Endometrial microvascular endothelial cells (primary cell): Measurements from ENCODE around the gene PLEKHG5. TPM values are rescaled to one million over a fixed set of nuclear protein-coding genes. Genes with fewer than 3 reads are reported as not detected.
"Not testable (repeated sequence)": the region's sequence is repeated elsewhere in the genome, so short reads cannot be mapped to it uniquely, and the experiment has no call there.

Experiments
- in situ Hi-C: cut with HindIII; loops from 2 replicates; pipeline ENCODE4 v1.10.0; 2017; ENCODE audit warnings: low sequenced_read_pairs, low pct_unique_long_range_greater_than_20kb; ENCODE audit errors: inconsistent ontology term
- total RNA-seq: library from RNA; depleted of rRNA; stranded (reverse); fragments of >200 nt; gene quantifications from one replicate; pipeline ENCODE4 v1.2.3, GENCODE V29; 2015; ENCODE audit errors: inconsistent ontology term

The PLEKHG5 gene
- total RNA-seq, 1 donor from 2014 or later, result 27.6 TPM

- in situ Hi-C loops, result no loop called here
These were observed 22.6 kb downstream of the PLEKHG5 start for GRCh38 chr1:6468729-6469461.

- in situ Hi-C loops, result no loop called here
These were observed 23.5 kb downstream of the PLEKHG5 start for GRCh38 chr1:6467744-6468688.

- in situ Hi-C loops, result no loop called here
These were observed 24.2 kb downstream of the PLEKHG5 start for GRCh38 chr1:6467224-6467623.

GRCh38 chr1:6466751-6467150 lies 24.7 kb downstream of the PLEKHG5 start:
- in situ Hi-C loops, result no loop called here

- in situ Hi-C loops, result no loop called here
These were observed 25.4 kb downstream of the PLEKHG5 start, which contains the start of gene TNFRSF25 for GRCh38 chr1:6466023-6466422. TSS of gene TNFRSF25 (minus strand) at chr1:6466173. CDS start at chr1:6466107, 66 bp downstream.

GRCh38 chr1:6465461-6466005 lies 25.9 kb downstream of the PLEKHG5 start:
- in situ Hi-C loops, result no loop called here

GRCh38 chr1:6464915-6465314 lies 26.6 kb downstream of the PLEKHG5 start:
- in situ Hi-C loops, result no loop called here

- in situ Hi-C loops, result no loop called here
These were observed 27.0 kb downstream of the PLEKHG5 start for GRCh38 chr1:6464514-6464836.

- in situ Hi-C loops, result no loop called here
These were observed 28.4 kb downstream of the PLEKHG5 start for GRCh38 chr1:6463120-6463412.

GRCh38 chr1:6462412-6463119 lies 28.9 kb downstream of the PLEKHG5 start:
- in situ Hi-C loops, result no loop called here

- in situ Hi-C loops, result no loop called here
These were observed 29.7 kb downstream of the PLEKHG5 start for GRCh38 chr1:6461538-6462411.

- in situ Hi-C loops, result no loop called here
These were observed 30.4 kb downstream of the PLEKHG5 start for GRCh38 chr1:6461051-6461530.

GRCh38 chr1:6460301-6461050 lies 31.0 kb downstream of the PLEKHG5 start:
- in situ Hi-C loops, result no loop called here

GRCh38 chr1:6459850-6460265 lies 31.6 kb downstream of the PLEKHG5 start:
- in situ Hi-C loops, result no loop called here

- in situ Hi-C loops, result no loop called here
These were observed 34.5 kb downstream of the PLEKHG5 start for GRCh38 chr1:6456800-6457466.

GRCh38 chr1:6455752-6456520 lies 35.5 kb downstream of the PLEKHG5 start:
- in situ Hi-C loops, result not testable (repeated sequence)
